Measurements from ENCODE around the gene CITED2.

CITED2 gene

DNA sequence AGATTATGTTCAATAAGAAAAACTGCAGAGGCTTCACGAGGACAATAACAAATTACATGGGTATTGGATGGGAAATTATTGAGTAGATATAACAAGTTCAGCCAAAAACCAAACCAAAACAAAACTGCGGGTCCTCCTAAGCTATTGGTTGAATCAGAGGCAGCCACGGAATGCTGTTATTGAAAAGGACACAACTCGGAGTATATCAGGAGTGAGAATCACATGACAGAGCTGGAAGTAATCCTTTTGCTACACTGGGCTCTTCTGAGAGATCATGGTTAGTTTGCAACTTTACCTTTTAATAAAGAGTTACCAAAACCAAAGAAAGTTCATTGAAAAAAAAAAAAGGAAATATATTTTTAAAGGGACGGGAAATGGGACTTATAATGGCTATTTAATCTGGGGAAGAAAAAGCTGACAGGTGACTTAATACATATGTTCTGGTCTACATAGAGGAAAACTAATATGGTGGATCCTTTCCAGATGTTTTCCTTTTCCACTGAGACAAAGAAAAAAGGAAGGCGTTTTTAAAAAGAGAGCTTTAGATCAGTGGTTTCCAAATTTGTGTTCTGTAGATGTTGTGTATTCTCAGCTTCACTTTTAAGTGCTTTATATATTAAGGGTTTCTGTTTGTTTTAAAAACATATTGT lies 6.9 kb upstream of the CITED2 start:
- TF ChIP-seq, protein P1, sequence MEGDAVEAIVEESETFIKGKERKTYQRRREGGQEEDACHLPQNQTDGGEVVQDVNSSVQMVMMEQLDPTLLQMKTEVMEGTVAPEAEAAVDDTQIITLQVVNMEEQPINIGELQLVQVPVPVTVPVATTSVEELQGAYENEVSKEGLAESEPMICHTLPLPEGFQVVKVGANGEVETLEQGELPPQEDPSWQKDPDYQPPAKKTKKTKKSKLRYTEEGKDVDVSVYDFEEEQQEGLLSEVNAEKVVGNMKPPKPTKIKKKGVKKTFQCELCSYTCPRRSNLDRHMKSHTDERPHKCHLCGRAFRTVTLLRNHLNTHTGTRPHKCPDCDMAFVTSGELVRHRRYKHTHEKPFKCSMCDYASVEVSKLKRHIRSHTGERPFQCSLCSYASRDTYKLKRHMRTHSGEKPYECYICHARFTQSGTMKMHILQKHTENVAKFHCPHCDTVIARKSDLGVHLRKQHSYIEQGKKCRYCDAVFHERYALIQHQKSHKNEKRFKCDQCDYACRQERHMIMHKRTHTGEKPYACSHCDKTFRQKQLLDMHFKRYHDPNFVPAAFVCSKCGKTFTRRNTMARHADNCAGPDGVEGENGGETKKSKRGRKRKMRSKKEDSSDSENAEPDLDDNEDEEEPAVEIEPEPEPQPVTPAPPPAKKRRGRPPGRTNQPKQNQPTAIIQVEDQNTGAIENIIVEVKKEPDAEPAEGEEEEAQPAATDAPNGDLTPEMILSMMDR (IDR thresholded peaks at IDR 0.05; ENCODE audit: insufficient read depth, low read depth, low read length, missing control alignments) = no peak
- DNase-seq (ENCODE audit: low read depth) = no peak

DNA sequence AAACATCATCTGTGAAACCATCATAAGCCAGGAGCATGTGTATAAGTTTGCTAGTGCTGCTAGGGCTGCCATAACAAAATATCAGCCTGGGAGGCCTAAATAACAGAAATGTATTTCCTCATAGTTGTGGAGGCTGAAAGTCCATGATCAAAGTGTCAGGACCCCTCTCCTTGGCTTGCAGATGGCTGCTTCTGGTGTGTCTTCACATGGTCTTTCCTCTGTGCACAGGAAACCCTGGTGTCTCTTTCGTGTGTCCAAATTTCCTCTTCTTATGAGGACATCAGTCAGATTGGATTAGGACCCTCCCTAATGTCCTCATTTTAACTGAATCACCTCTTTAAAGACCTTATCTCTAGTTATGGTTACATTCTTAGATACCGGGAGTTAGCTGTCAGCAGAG lies 6.2 kb upstream of the CITED2 start:
- no peak overlapping the region for H3K4me3 ChIP-seq (ENCODE audit: low read length)
- TF ChIP-seq, protein P1 (IDR thresholded peaks at IDR 0.05; ENCODE audit: insufficient read depth, low read depth, low read length, missing control alignments) = no peak
- DNase-seq (ENCODE audit: low read depth) = no peak

More for the DNA sequence above, 6.9 kb upstream of the CITED2 start:
- no peak overlapping the region for H3K4me3 ChIP-seq (ENCODE audit: low read length)

DNA sequence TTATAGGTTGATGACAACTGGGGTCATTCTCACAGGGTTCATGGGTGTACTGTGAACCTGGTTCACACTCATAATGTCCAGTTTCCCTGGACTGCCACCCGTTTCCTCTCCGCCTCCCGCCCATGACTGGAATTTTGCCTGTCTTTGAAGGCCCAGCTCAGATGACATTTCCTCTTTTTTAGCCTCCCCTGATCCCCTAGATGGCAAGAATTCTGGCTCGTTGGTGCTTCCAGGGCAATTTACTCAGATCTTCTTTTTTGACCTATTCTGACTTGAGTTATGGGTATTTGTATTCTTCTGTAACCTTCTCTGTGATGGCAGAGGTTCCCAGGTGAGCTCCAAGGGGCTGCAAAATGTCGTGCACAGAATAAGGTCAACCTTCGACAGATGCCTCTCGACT lies 5.7 kb upstream of the CITED2 start:
- H3K4me3 ChIP-seq (ENCODE audit: low read length) = no peak overlapping the region
- DNase-seq (ENCODE audit: low read depth) = no peak
- TF ChIP-seq, protein P1 (IDR thresholded peaks at IDR 0.05; ENCODE audit: insufficient read depth, low read depth, low read length, missing control alignments) = no peak

DNA sequence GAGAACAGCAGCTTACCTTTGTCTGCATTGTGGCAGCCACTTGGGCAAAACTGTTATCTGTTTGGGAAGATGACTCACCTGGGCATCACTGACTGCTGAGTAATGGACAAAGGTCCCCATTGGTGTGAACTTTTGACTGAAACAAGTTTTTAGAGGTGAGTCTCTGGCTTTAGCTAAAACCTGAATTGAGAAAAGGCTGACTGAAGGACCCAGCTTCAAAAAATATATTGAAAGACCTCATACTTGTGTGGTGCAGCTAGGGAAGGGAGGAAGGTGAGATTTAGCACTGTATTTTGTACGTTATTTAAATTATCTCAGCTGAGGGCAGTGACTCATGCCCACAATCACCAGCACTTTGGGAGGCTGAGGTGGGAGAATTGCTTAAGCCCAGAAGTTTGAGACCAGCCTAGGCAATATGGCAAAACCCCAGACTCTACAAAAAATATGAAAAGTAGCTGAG lies 4.5 kb upstream of the CITED2 start:
- TF ChIP-seq, protein P1 (IDR thresholded peaks at IDR 0.05; ENCODE audit: insufficient read depth, low read depth, low read length, missing control alignments) = no peak
- DNase-seq (ENCODE audit: low read depth) = peak; percentile 91
- H3K4me3 ChIP-seq (ENCODE audit: low read length) = no peak overlapping the region

DNA sequence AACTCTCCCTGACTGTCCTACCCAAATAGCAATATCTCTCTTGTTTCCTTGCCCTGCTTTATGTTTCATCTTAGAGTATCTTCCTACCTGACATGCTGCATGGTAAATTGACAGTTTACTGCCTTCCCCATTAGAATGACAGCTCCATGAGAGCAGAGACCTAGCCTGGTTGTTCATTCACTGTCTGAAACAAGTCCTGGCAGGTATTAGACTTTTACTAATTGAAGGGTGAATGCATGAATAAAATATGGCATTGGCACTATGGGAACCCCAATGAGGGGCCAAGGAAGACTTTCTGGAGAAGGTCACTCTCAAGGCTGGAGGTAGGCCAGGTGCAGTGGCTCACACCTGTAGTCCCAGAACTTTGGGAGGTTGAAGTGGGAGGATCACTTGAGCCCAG lies 3.8 kb upstream of the CITED2 start:
- peak; percentile 51 for DNase-seq (ENCODE audit: low read depth)
- no peak overlapping the region for H3K4me3 ChIP-seq (ENCODE audit: low read length)
- TF ChIP-seq, protein P1 (IDR thresholded peaks at IDR 0.05; ENCODE audit: insufficient read depth, low read depth, low read length, missing control alignments) = no peak

DNA sequence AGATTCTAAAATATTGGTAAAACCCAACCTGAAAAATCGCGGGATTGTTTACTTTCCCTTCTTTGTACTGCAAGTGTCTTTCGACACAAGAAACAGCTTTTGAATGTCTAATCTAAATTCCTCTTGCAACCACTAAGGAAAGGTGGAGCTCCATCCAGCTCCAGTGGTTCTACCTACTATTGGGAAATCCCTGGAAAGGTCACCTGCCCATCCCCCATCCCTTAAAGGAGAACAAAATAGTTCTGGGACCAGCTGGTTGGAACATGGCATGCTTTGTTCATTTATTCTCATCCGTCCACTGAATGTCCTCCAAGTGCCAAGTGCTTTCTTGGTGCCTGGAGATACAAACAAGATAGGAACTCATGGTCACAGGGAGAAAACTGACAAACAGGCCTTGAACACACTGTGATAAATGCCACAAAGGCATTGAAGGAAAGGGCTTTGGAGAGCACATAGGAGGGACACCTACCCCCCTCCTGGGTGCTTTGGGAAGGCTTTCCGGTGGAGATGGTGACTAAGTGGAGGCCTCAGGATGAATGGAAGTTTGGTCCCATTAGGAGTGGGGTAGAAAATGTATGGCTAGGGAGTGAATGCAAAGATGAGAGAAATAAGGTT lies 2.3 kb upstream of the CITED2 start:
- TF ChIP-seq, protein P1 (IDR thresholded peaks at IDR 0.05; ENCODE audit: insufficient read depth, low read depth, low read length, missing control alignments) = peak; percentile 47
- peak; percentile 70 for DNase-seq (ENCODE audit: low read depth)
- H3K4me3 ChIP-seq (ENCODE audit: low read length) = peak overlapping the region; percentile 97

DNA sequence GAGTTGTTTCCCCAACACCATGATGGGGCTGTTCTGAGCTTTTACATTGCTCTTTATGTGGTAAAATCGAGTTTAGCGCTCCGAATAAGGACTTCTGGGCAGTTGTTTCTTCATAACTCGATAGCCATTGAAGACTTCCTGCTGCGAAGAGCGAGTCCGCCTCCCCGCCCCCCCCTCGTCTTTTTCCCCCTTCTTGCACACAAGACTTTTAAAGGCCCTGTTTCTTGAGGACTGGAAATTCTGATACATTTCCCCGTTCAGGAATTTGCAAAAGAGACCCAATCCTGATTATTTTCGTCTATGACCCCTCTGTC lies 1.5 kb upstream of the CITED2 start:
- TF ChIP-seq, protein P1 (IDR thresholded peaks at IDR 0.05; ENCODE audit: insufficient read depth, low read depth, low read length, missing control alignments) = no peak
- no peak for DNase-seq (ENCODE audit: low read depth)
- peak overlapping the region; percentile 97 for H3K4me3 ChIP-seq (ENCODE audit: low read length)

Measured in epithelial cell of esophagus (primary cell).